PC-9 (cell line): Measurements from ENCODE around the gene VDR. TPM values are rescaled to one million over a fixed set of nuclear protein-coding genes. Genes with fewer than 3 reads are reported as not detected.
A peak's percentile ranks its signal among the peaks of the same experiment; 100 is the strongest.

Experiments
- BruUV-seq: library from RNA; stranded (reverse); fragments of 400-500 nt; replicated peaks from 2 replicates; lab custom pipeline; 2021; lab: Mats Ljungman, UMichigan
- CTCF ChIA-PET: fragments of 300-600 bp; sonication (Branson Sonifier 250); formaldehyde crosslinking; loops from one replicate; lab custom pipeline; 2022; ENCODE audit warnings: antibody characterized with exemption; lab: Charles Lee
- POLR2A ChIA-PET: fragments of 300-600 bp; sonication (Branson Sonifier 250); formaldehyde crosslinking; loops from one replicate; lab custom pipeline; 2022; ENCODE audit warnings: antibody characterized with exemption; ENCODE audit not compliant: unreplicated experiment; lab: Charles Lee
- DNase-seq, 2 experiments: peaks; one replicate each; pipeline versions ENCODE4 v3.0.0 to v3.0.0-alpha.2; 2015 to 2022; ENCODE audit warnings: mixed read lengths in 1 of 2
- H2AFZ ChIP-seq: fragments of 200-600 bp; sonication (generic); 2 replicates; pipeline ENCODE4 v1.8.1; 2017; ENCODE audit warnings: antibody characterized with exemption
- H3F3A ChIP-seq: fragments of 200-600 bp; sonication (generic); 2 replicates; pipeline ENCODE4 v1.8.1; 2017; ENCODE audit warnings: antibody characterized with exemption, mild to moderate bottlenecking, low read depth; ENCODE audit not compliant: insufficient read depth
- H3K27ac ChIP-seq: fragments of 200-600 bp; sonication (generic); 2 replicates; pipeline ENCODE4 v1.6.1; 2016; ENCODE audit warnings: mixed run types
- H3K27me3 ChIP-seq: fragments of 200-600 bp; sonication (generic); 2 replicates; pipeline ENCODE4 v1.6.1; 2016; ENCODE audit warnings: low read depth, mixed run types; ENCODE audit not compliant: insufficient read depth
- H3K36me3 ChIP-seq: fragments of 200-600 bp; sonication (generic); 2 replicates; pipeline ENCODE4 v1.6.1; 2016; ENCODE audit warnings: low read depth, mixed run types
- H3K4me1 ChIP-seq: fragments of 200-600 bp; sonication (generic); replicated peaks from 2 replicates; pipeline ENCODE4 v1.6.1; 2016; ENCODE audit warnings: mixed run types; ENCODE audit not compliant: insufficient read depth
- H3K4me2 ChIP-seq: fragments of 200-600 bp; sonication (generic); 2 replicates; pipeline ENCODE4 v1.6.1; 2017; ENCODE audit warnings: mixed run types
- H3K4me3 ChIP-seq: fragments of 200-600 bp; sonication (generic); 2 replicates; pipeline ENCODE4 v1.6.1; 2016; ENCODE audit warnings: mixed run types
- H3K79me2 ChIP-seq: fragments of 200-600 bp; sonication (generic); 2 replicates; pipeline ENCODE4 v1.6.1; 2017; ENCODE audit warnings: low read depth, mixed run types
- H3K9me2 ChIP-seq: fragments of 200-600 bp; sonication (generic); 2 replicates; pipeline ENCODE4 v1.8.1; 2017; ENCODE audit warnings: mild to moderate bottlenecking; ENCODE audit not compliant: insufficient read depth
- H3K9me3 ChIP-seq: fragments of 200-600 bp; sonication (generic); 2 replicates; pipeline ENCODE4 v1.8.1; 2016; ENCODE audit warnings: low read depth; ENCODE audit not compliant: insufficient read depth
- H4K20me1 ChIP-seq: fragments of 200-600 bp; sonication (generic); 2 replicates; pipeline ENCODE4 v1.8.1; 2017; ENCODE audit not compliant: insufficient read depth
- CTCF ChIP-seq: fragments of 200-600 bp; sonication (generic); conservative IDR thresholded peaks from 2 replicates; pipeline ENCODE4 v1.6.1; 2017; ENCODE audit warnings: mixed run types, antibody characterized with exemption, mild to moderate bottlenecking, moderate library complexity
- EZH2 ChIP-seq: fragments of 200-600 bp; sonication (generic); IDR thresholded peaks from 2 replicates; pipeline ENCODE4 v1.8.0; 2017; ENCODE audit warnings: antibody characterized with exemption, low read depth
- intact Hi-C: fragments of 100-400 bp; cut with micrococcal nuclease; formaldehyde crosslinking; loops from one replicate; pipeline ENCODE4 v1.10.0; 2022; ENCODE audit not compliant: unreplicated experiment
- total RNA-seq: library from RNA; stranded (reverse); gene quantifications from 2 replicates; pipeline ENCODE4 v1.2.3, GENCODE V29; 2021

Gene VDR
- total RNA-seq, 1 experiment from 2014 or later, result 12.3 TPM

GRCh38 chr12:47938594-47938993, 33.8 kb upstream of the VDR start:
- no TSS peak for BruUV-seq
- peak overlapping the region; percentile 56 for H3K4me2 ChIP-seq
- intact Hi-C loops, result no loop called here
- DNase-seq, result no peak
- H3K79me2 ChIP-seq, result no peaks in the 10 kb centered on the region
- no peak for TF ChIP-seq CTCF
- no peak for TF ChIP-seq EZH2
- no peaks in the 10 kb centered on the region for H3K36me3 ChIP-seq
- H2AFZ ChIP-seq, result no peak overlapping the region
- ChIA-PET POLR2A (no interaction called here), CTCF (interaction anchor here (0.9 kb wide), 1 partner anchor 8 kb away, joined by 3 read pairs; no protein-coding TSS in a partner anchor)
- no peaks in the 10 kb centered on the region for H3K27me3 ChIP-seq
- H3K27ac ChIP-seq, result no peak overlapping the region
- no peaks in the 10 kb centered on the region for H3K9me3 ChIP-seq
- H4K20me1 ChIP-seq, result no peaks in the 10 kb centered on the region
- H3K9me2 ChIP-seq, result no peaks in the 10 kb centered on the region
- H3F3A ChIP-seq, result peaks cover 14% of the 10 kb centered on the region
- no peak overlapping the region for H3K4me3 ChIP-seq
- H3K4me1 ChIP-seq, result peaks cover 24% of the 10 kb centered on the region

- Histone ChIP-seq H3K4me2 (peak overlapping the region; percentile 56), H3K27ac (0 out of 2 replicates have a peak overlapping the region, but pooled peaks have one; percentile 21), H3K4me1 (peaks cover 22% of the 10 kb centered on the region), H3K27me3 (no peaks in the 10 kb centered on the region), H2AFZ (no peak overlapping the region), H3K9me3 (no peaks in the 10 kb centered on the region), H4K20me1 (no peaks in the 10 kb centered on the region), H3K36me3 (no peaks in the 10 kb centered on the region), H3K4me3 (no peak overlapping the region), H3K9me2 (no peaks in the 10 kb centered on the region), H3K79me2 (no peaks in the 10 kb centered on the region), H3F3A (peaks cover 14% of the 10 kb centered on the region)
- TF ChIP-seq CTCF (no peak), EZH2 (no peak)
- POLR2A ChIA-PET, result no interaction called here
- peak; percentile 35 to 63 for DNase-seq
- no TSS peak for BruUV-seq
- intact Hi-C loops, result no loop called here
- CTCF ChIA-PET, result interaction anchor here (0.6 to 0.9 kb wide), 2 partner anchors 9 to 877 kb away, joined by 3 read pairs; no protein-coding TSS in a partner anchor
Measured at GRCh38 chr12:47938093-47938492, 33.3 kb upstream of the VDR start.

- intact Hi-C loops, result no loop called here
- POLR2A ChIA-PET, result no interaction called here
Measured at GRCh38 chr12:47935184-47935583, 30.4 kb upstream of the VDR start.

More at GRCh38 chr12:47935184-47935583, 30.4 kb upstream of the VDR start:
- Histone ChIP-seq H3K4me2 (no peak overlapping the region), H3K36me3 (no peaks in the 10 kb centered on the region), H3K27ac (no peak overlapping the region), H3K9me2 (no peaks in the 10 kb centered on the region), H3K79me2 (no peaks in the 10 kb centered on the region), H2AFZ (no peak overlapping the region), H3K9me3 (no peaks in the 10 kb centered on the region), H3K4me3 (no peak overlapping the region), H3K4me1 (peaks cover 22% of the 10 kb centered on the region), H3F3A (peaks cover 14% of the 10 kb centered on the region), H3K27me3 (peaks cover 14% of the 10 kb centered on the region), H4K20me1 (no peaks in the 10 kb centered on the region)
- DNase-seq, result no peak
- no peak for TF ChIP-seq EZH2
- no peak for TF ChIP-seq CTCF
- no TSS peak for BruUV-seq
- CTCF ChIA-PET, result no interaction called here
